ENCODE results near the gene CDK14. TPM values are rescaled to one million over a fixed set of nuclear protein-coding genes. Genes with fewer than 3 reads are reported as not detected.

The CDK14 gene
- total and polyA plus RNA-seq, 2 donors (not counting 1 experiment from before 2014, with no cell fraction given) = 42.1 to 167 TPM

DNA sequence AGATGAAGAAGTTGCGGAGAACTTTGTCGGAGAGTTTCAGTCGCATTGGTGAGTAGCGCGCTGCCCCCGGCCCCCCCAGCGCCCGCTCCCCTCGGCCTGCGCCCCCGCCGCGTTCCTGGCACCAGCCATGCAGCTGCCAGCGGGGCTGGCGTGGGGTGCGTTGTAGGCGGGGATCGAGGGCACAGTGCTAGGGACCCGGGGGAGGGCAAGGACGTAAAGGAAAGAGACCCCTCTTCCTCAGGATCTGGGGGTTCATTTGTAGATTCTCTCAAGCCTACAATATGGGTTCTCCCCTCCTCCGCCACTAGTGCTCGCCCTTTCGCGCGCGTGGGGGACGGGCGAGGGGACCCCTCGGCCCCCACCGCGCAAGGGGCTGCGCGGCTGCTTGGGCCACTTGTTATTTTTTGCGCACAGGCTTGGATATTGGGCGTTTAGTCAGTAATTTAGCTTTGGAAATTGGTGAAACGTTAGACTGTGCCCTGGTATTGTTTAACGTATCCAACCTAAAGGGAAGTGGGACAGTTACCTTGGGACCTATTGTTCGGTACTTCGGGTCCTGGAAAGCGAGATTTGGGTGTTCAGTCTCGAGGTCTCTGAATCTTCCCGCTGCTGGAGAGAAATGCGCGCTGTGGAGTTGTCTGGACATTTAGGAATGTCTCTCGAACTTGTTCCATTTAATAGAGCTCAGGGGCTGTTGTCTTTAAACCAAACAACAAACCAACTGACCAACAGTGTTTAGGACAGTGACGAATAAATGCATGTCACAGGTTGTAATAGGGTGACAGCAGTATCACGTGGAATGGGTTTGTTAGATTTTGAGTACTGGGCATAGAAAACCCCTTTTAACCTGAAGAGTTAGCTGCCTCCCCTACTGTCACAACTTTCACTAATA lies 796 bp downstream of the CDK14 start:
- TF ChIP-seq EZH2 (IDR thresholded peaks at IDR 0.05; ENCODE audit: borderline replicate concordance, insufficient read depth, low read depth, low read length, poor library complexity, severe bottlenecking) = no peak
- TF ChIP-seq, protein P1, sequence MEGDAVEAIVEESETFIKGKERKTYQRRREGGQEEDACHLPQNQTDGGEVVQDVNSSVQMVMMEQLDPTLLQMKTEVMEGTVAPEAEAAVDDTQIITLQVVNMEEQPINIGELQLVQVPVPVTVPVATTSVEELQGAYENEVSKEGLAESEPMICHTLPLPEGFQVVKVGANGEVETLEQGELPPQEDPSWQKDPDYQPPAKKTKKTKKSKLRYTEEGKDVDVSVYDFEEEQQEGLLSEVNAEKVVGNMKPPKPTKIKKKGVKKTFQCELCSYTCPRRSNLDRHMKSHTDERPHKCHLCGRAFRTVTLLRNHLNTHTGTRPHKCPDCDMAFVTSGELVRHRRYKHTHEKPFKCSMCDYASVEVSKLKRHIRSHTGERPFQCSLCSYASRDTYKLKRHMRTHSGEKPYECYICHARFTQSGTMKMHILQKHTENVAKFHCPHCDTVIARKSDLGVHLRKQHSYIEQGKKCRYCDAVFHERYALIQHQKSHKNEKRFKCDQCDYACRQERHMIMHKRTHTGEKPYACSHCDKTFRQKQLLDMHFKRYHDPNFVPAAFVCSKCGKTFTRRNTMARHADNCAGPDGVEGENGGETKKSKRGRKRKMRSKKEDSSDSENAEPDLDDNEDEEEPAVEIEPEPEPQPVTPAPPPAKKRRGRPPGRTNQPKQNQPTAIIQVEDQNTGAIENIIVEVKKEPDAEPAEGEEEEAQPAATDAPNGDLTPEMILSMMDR (IDR thresholded peaks at IDR 0.05) = no peak
- Histone ChIP-seq H3K9ac (ENCODE audit: low read length) (peak overlapping the region; percentile 96), H3K27me3 (replicated peaks in 1 of 4; ENCODE audit: control extremely low read depth in 1 of 4, control insufficient read depth in 3 of 4, insufficient read depth in 4 of 4, low read length in 3 of 4) (no peaks in the 10 kb centered on the region), H3K9me3 (ENCODE audit: control extremely low read depth in 1 of 3, control insufficient read depth in 2 of 3, insufficient read depth in 1 of 3, low read length in 2 of 3) (no peaks in the 10 kb centered on the region), H3K4me3 (ENCODE audit: control extremely low read depth in 1 of 5, extremely low read depth in 1 of 5, insufficient read depth in 1 of 5, low read depth in 2 of 5, low read length in 4 of 5) (peak overlapping the region; percentile 72 to 91 (median 84)), H3K4me2 (replicated peaks; ENCODE audit: low read depth, low read length, poor library complexity, severe bottlenecking) (peak overlapping the region; percentile 81), H4K20me1 (ENCODE audit: control insufficient read depth, insufficient read depth, low read length, poor library complexity, severe bottlenecking) (no peaks in the 10 kb centered on the region), H3K4me1 (ENCODE audit: control insufficient read depth in 2 of 2, insufficient read depth in 2 of 2, low read length in 2 of 2) (peaks cover 45 to 52% of the 10 kb centered on the region in 2 donors), H3K27ac (ENCODE audit: low read length in 2 of 2) (peak overlapping the region; percentile 79 to 93), H3K36me3 (replicated peaks in 1 of 2; ENCODE audit: control extremely low read depth in 1 of 2, control insufficient read depth in 1 of 2, extremely low read depth in 1 of 2, insufficient read depth in 2 of 2, low read length in 1 of 2) (no peaks in the 10 kb centered on the region), H2AFZ (ENCODE audit: insufficient read depth, low read depth, low read length, poor library complexity, severe bottlenecking) (peak overlapping the region; percentile 79), H3K79me2 (ENCODE audit: control insufficient read depth, insufficient read depth, low read length) (peaks cover 41% of the 10 kb centered on the region)
- no peaks in the 10 kb centered on the region for H3K27me3 Mint-ChIP-seq
- WGBS (ENCODE audit: insufficient coverage) = 0% methylated on average over 42 of the region's 47 CpGs
- peak; percentile 4 for ATAC-seq (ENCODE audit: low read depth)
- peaks cover 64% of the 10 kb centered on the region for H3K4me1 Mint-ChIP-seq
- H3K4me3 Mint-ChIP-seq = peak overlapping the region; percentile 100
- intact Hi-C loops (cut with micrococcal nuclease) = loop anchor here (1.0 to 10.0 kb wide), 6 partner anchors 16 to 352 kb away; partner anchors contain the start of gene CFAP69
- CTCF ChIA-PET = interaction anchor here (1.0 to 6.2 kb wide), 12 partner anchors 10 to 437 kb away, joined by 3 to 53 read pairs (median 4); no protein-coding TSS in a partner anchor
- no peaks in the 10 kb centered on the region for H3K9me3 Mint-ChIP-seq (ENCODE audit: insufficient read depth)
- no peak for DNase-seq
- POLR2A ChIA-PET = interaction anchor here (0.7 kb wide), 1 partner anchor 13 kb away, joined by 3 read pairs; no protein-coding TSS in a partner anchor
- peak overlapping the region; percentile 99 for H3K27ac Mint-ChIP-seq
